Type B pancreatic cell (in vitro differentiated cells): ENCODE measurements around the gene PNO1. TPM values are rescaled to one million over a fixed set of nuclear protein-coding genes. Genes with fewer than 3 reads are reported as not detected.

Experiments used
- DNase-seq: peaks from one replicate; pipeline ENCODE4 v3.0.0; 2021; ENCODE audit warnings: mixed read lengths; ENCODE audit not compliant: unreplicated experiment; ENCODE audit errors: extremely low spot score
- H3K27ac Mint-ChIP-seq: 2 replicates; pipeline ENCODE4 v1.8.0; 2021; ENCODE audit warnings: mild to moderate bottlenecking, mixed read lengths
- H3K27me3 Mint-ChIP-seq: 2 replicates; pipeline ENCODE4 v1.8.0; 2021; ENCODE audit warnings: mixed read lengths
- H3K36me3 Mint-ChIP-seq: 2 replicates; pipeline ENCODE4 v1.8.0; 2021; ENCODE audit warnings: mixed read lengths
- H3K4me1 Mint-ChIP-seq: one replicate; pipeline ENCODE4 v1.8.0; 2021; ENCODE audit warnings: mixed read lengths; ENCODE audit not compliant: unreplicated experiment
- H3K4me3 Mint-ChIP-seq: 2 replicates; pipeline ENCODE4 v1.8.0; 2021; ENCODE audit warnings: mild to moderate bottlenecking, mixed read lengths
- H3K9me3 Mint-ChIP-seq: 2 replicates; pipeline ENCODE4 v1.8.0; 2021; ENCODE audit warnings: mixed read lengths
- total RNA-seq: library from RNA; stranded (reverse); gene quantifications from 2 replicates; pipeline ENCODE4 v1.2.1, GENCODE V29; 2021; ENCODE audit warnings: low replicate concordance
- TF ChIP-seq, protein P1 (sequence below): fragments of 200-600 bp; sonication (generic); conservative IDR thresholded peaks from 2 replicates; pipeline ENCODE4 v1.5.0; 2021; ENCODE audit warnings: antibody characterized with exemption, mild to moderate bottlenecking

PNO1 gene
- total RNA-seq, 1 donor from 2014 or later, result 13.5 TPM

- Mint-ChIP-seq H3K4me3 (no peak overlapping the region), H3K4me1 (no peaks in the 10 kb centered on the region), H3K27me3 (no peaks in the 10 kb centered on the region), H3K27ac (no peak overlapping the region), H3K9me3 (no peaks in the 10 kb centered on the region), H3K36me3 (no peaks in the 10 kb centered on the region)
- TF ChIP-seq, protein P1, sequence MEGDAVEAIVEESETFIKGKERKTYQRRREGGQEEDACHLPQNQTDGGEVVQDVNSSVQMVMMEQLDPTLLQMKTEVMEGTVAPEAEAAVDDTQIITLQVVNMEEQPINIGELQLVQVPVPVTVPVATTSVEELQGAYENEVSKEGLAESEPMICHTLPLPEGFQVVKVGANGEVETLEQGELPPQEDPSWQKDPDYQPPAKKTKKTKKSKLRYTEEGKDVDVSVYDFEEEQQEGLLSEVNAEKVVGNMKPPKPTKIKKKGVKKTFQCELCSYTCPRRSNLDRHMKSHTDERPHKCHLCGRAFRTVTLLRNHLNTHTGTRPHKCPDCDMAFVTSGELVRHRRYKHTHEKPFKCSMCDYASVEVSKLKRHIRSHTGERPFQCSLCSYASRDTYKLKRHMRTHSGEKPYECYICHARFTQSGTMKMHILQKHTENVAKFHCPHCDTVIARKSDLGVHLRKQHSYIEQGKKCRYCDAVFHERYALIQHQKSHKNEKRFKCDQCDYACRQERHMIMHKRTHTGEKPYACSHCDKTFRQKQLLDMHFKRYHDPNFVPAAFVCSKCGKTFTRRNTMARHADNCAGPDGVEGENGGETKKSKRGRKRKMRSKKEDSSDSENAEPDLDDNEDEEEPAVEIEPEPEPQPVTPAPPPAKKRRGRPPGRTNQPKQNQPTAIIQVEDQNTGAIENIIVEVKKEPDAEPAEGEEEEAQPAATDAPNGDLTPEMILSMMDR, result no peak
- DNase-seq, result no peak
These were observed 15.8 kb upstream of the PNO1 start for GRCh38 chr2:68141875-68142274.

- Mint-ChIP-seq H3K27ac (no peak overlapping the region), H3K4me1 (peaks cover under 1% of the 10 kb centered on the region), H3K27me3 (no peaks in the 10 kb centered on the region), H3K4me3 (no peak overlapping the region), H3K9me3 (no peaks in the 10 kb centered on the region), H3K36me3 (no peaks in the 10 kb centered on the region)
- no peak for DNase-seq
- TF ChIP-seq, protein P1, result no peak
These were observed 6.7 kb upstream of the PNO1 start for GRCh38 chr2:68151037-68151436.

DNA sequence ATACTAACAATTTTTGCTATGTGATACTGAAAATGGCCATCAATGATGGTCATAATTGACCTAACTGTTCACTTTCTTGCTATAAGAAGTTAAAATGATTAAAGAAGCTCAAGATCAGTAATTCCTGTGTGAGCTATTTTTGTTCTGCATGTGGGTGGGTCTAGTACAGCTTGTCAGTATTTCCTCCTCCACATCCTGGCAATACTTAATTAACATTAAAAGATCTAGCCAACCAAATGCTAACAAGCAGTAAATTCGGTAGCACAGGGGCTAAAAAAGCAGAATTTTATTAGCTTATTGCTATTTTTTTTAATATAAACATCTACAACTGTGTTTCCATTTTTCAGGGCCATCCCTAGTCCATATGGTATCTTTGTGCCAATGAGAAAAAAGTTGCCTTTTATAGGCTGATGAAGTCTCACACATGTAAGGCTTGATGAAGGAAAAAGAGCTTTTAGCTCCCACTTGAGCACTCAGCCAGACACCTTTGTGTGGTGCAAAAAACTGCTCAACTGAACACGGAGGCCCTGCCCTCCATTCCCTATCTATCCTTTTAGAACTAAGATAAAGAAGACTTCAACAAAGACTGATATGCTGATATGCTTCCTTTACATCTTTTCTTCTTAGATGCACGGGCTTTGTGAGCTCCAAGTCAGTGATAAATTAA is 4.9 kb upstream of the PNO1 start:
- H3K4me1 Mint-ChIP-seq, result peaks cover 14% of the 10 kb centered on the region
- peaks cover 5% of the 10 kb centered on the region for H3K36me3 Mint-ChIP-seq
- no peak for DNase-seq
- no peak overlapping the region for H3K27ac Mint-ChIP-seq
- TF ChIP-seq, protein P1, result no peak
- no peaks in the 10 kb centered on the region for H3K9me3 Mint-ChIP-seq
- no peak overlapping the region for H3K4me3 Mint-ChIP-seq
- no peaks in the 10 kb centered on the region for H3K27me3 Mint-ChIP-seq

DNA sequence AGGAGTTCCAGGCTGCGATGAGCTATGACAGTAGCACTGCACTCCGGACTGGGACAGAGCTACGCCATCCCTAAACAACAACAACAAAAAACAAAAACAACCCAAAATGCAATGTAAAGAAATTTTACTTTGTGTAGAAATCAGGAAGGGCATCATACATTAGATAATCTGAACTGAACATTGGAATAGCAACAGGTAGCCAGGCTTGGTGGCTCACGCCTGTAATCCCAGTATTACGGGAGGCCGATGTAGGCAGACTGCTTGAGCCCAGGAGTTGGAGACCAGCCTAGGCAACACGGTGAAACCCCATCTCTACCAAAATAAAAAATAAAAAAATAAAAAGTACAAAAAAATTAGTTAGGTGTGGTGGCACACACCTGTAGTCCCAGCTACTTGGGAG is 2.1 kb upstream of the PNO1 start:
- H3K27ac Mint-ChIP-seq, result no peak overlapping the region

DNA sequence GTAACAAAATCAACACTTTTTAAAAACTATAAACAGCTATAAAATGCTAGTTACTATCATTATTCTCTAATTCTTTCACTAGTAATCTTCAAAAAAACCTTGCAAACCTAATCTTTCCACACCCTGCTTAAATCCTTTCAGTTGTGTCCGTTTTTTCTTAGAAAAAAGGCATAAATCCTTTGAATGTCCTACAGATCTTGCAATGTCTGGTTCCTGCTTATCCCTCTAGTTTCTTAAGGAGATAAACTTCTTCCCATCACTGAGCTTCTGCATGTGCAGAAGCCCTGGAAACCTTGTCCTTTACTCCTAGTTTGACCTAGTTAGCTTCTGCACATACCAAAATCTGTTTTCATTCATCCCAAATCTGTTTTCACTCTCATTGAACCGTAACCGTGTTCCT is 1.3 kb upstream of the PNO1 start:
- Mint-ChIP-seq H3K27me3 (no peaks in the 10 kb centered on the region), H3K27ac (peak overlapping the region; percentile 100), H3K36me3 (peaks cover 14% of the 10 kb centered on the region), H3K4me1 (peaks cover 23% of the 10 kb centered on the region), H3K9me3 (no peaks in the 10 kb centered on the region), H3K4me3 (peak overlapping the region; percentile 98)
- TF ChIP-seq, protein P1, result no peak
- DNase-seq, result no peak

More for the DNA sequence above, 2.1 kb upstream of the PNO1 start:
- TF ChIP-seq, protein P1, result no peak
- peaks cover 23% of the 10 kb centered on the region for H3K4me1 Mint-ChIP-seq
- no peaks in the 10 kb centered on the region for H3K9me3 Mint-ChIP-seq
- H3K27me3 Mint-ChIP-seq, result no peaks in the 10 kb centered on the region
- H3K4me3 Mint-ChIP-seq, result peak overlapping the region; percentile 78
- DNase-seq, result no peak
- H3K36me3 Mint-ChIP-seq, result peaks cover 8% of the 10 kb centered on the region

- H3K4me3 Mint-ChIP-seq, result peak overlapping the region; percentile 98
- DNase-seq, result no peak
- H3K27me3 Mint-ChIP-seq, result no peaks in the 10 kb centered on the region
- H3K27ac Mint-ChIP-seq, result peak overlapping the region; percentile 100
- peaks cover 23% of the 10 kb centered on the region for H3K4me1 Mint-ChIP-seq
- TF ChIP-seq, protein P1, result no peak
- no peaks in the 10 kb centered on the region for H3K9me3 Mint-ChIP-seq
- H3K36me3 Mint-ChIP-seq, result peaks cover 16% of the 10 kb centered on the region
These were observed 686 bp upstream of the PNO1 start for GRCh38 chr2:68157002-68157401.
